ENCODE data around the gene SMARCB1.
A peak's percentile ranks its signal among the peaks of the same experiment; 100 is the strongest.

SMARCB1 gene

GRCh38 chr22:23836281-23836680 lies 49.5 kb downstream of the SMARCB1 start:
- Histone ChIP-seq H3K4me3 (ENCODE audit: low read depth, low read length, poor library complexity, severe bottlenecking) (no peak overlapping the region), H3K9me2 (ENCODE audit: low read depth, low read length) (no peaks in the 10 kb centered on the region), H3K27ac (ENCODE audit: low read depth, low read length, poor library complexity, severe bottlenecking) (peak overlapping the region; percentile 97), H3K9me3 (ENCODE audit: low read length) (no peaks in the 10 kb centered on the region), H2AFZ (ENCODE audit: low read length) (no peak overlapping the region), H4K20me1 (ENCODE audit: insufficient read depth, low read length) (no peaks in the 10 kb centered on the region), H3K4me1 (ENCODE audit: insufficient read depth, low read length, severe bottlenecking) (peaks cover 42% of the 10 kb centered on the region), H3K9ac (ENCODE audit: low read length) (no peak overlapping the region; the same call in 1 of the 2 replicates), H3K4me2 (ENCODE audit: low read length) (peak overlapping the region; percentile 76; the same call in 1 of the 2 replicates), H3K36me3 (ENCODE audit: insufficient read depth, low read length) (peaks cover 62% of the 10 kb centered on the region), H3F3A (ENCODE audit: insufficient read depth, low read length) (no peaks in the 10 kb centered on the region), H3K27me3 (ENCODE audit: insufficient read depth, low read length) (no peaks in the 10 kb centered on the region), H3K79me2 (ENCODE audit: insufficient read depth, low read length) (no peaks in the 10 kb centered on the region)
- no peak for TF ChIP-seq EZH2 (IDR thresholded peaks at IDR 0.05; ENCODE audit: borderline replicate concordance, low read length)
- TF ChIP-seq, protein P1, sequence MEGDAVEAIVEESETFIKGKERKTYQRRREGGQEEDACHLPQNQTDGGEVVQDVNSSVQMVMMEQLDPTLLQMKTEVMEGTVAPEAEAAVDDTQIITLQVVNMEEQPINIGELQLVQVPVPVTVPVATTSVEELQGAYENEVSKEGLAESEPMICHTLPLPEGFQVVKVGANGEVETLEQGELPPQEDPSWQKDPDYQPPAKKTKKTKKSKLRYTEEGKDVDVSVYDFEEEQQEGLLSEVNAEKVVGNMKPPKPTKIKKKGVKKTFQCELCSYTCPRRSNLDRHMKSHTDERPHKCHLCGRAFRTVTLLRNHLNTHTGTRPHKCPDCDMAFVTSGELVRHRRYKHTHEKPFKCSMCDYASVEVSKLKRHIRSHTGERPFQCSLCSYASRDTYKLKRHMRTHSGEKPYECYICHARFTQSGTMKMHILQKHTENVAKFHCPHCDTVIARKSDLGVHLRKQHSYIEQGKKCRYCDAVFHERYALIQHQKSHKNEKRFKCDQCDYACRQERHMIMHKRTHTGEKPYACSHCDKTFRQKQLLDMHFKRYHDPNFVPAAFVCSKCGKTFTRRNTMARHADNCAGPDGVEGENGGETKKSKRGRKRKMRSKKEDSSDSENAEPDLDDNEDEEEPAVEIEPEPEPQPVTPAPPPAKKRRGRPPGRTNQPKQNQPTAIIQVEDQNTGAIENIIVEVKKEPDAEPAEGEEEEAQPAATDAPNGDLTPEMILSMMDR (IDR thresholded peaks at IDR 0.05; ENCODE audit: low read length): no peak

DNA sequence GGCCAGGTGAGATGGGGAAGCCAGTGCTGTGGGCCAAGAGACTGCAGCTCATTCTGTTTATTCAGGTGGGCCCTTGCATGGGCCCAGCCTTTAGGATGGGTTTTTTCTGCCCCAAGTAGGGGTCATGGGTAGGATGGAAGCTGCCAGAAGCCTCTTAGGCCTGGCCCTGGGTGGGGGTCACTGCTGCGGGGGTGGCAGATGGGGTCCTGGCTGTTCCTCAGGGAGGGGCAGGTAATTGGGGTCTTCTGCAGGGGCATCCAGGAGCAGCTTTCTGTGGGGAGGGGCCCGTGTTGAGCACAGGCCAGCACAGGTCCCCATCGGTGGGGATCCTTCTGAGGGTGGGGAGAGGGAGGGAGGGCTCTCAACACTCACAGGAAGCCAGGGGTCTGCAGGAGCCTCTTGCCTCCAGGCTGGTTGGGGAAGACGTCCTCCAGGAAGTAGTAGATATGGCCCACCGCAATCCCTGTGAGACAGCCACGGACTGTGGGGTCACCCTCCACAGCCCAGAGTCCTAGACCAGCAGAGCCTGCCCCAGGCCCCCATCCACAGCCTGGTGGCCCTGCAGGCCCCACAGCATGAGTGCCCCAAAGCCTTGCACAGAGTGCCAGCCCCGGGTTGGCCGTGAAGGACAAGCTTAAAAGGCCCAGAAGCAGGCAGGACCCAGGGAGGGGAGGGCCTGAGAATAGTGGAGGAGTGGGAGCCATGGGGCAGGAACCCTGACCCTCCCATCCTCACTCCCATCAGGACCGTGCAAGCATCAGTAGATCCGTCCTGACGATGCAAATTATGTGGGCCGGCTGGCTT lies 50.1 kb downstream of the SMARCB1 start:
- H3K4me2 ChIP-seq (ENCODE audit: low read length): peak overlapping the region; percentile 76
- H3K9me2 ChIP-seq (ENCODE audit: low read depth, low read length): no peaks in the 10 kb centered on the region
- peak overlapping the region; percentile 97 for H3K27ac ChIP-seq (ENCODE audit: low read depth, low read length, poor library complexity, severe bottlenecking)
- no peaks in the 10 kb centered on the region for H3K9me3 ChIP-seq (ENCODE audit: low read length)
- peaks cover 56% of the 10 kb centered on the region for H3K36me3 ChIP-seq (ENCODE audit: insufficient read depth, low read length)
- H4K20me1 ChIP-seq (ENCODE audit: insufficient read depth, low read length): no peaks in the 10 kb centered on the region
- H3K4me1 ChIP-seq (ENCODE audit: insufficient read depth, low read length, severe bottlenecking): peaks cover 42% of the 10 kb centered on the region
- H3K4me3 ChIP-seq (ENCODE audit: low read depth, low read length, poor library complexity, severe bottlenecking): peak overlapping the region; percentile 55
- no peaks in the 10 kb centered on the region for H3K27me3 ChIP-seq (ENCODE audit: insufficient read depth, low read length)
- H3K79me2 ChIP-seq (ENCODE audit: insufficient read depth, low read length): no peaks in the 10 kb centered on the region
- peak overlapping the region; percentile 62; the same call in 1 of the 2 replicates for H3K9ac ChIP-seq (ENCODE audit: low read length)
- no peaks in the 10 kb centered on the region for H3F3A ChIP-seq (ENCODE audit: insufficient read depth, low read length)
- TF ChIP-seq EZH2 (IDR thresholded peaks at IDR 0.05; ENCODE audit: borderline replicate concordance, low read length): no peak
- TF ChIP-seq, protein P1 (IDR thresholded peaks at IDR 0.05; ENCODE audit: low read length): no peak
- H2AFZ ChIP-seq (ENCODE audit: low read length): no peak overlapping the region

DNA sequence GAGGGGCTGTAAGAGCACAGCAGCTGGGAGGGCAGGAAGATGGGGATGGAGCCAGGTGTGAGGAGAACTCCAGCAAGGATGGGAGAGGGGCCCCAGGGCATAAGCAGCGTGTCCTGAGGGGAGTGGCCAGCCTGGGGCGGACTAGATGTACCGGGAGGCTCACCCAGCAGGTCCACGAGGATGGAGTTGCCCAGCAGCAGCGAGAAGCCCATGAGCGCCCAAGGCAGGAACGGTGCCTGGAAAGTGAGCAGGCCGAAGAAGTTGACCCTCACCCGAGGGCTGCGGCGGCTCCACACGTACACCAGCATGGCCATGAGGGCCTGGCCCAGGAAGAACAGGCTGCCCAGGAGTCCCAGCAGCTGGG lies 50.7 kb downstream of the SMARCB1 start:
- H3K36me3 ChIP-seq (ENCODE audit: insufficient read depth, low read length): peaks cover 50% of the 10 kb centered on the region

More for the DNA sequence above, 50.7 kb downstream of the SMARCB1 start:
- H3K9me3 ChIP-seq (ENCODE audit: low read length): no peaks in the 10 kb centered on the region
- H2AFZ ChIP-seq (ENCODE audit: low read length): no peak overlapping the region
- H3K4me1 ChIP-seq (ENCODE audit: insufficient read depth, low read length, severe bottlenecking): peaks cover 42% of the 10 kb centered on the region
- no peaks in the 10 kb centered on the region for H4K20me1 ChIP-seq (ENCODE audit: insufficient read depth, low read length)
- no peaks in the 10 kb centered on the region for H3F3A ChIP-seq (ENCODE audit: insufficient read depth, low read length)
- no peaks in the 10 kb centered on the region for H3K79me2 ChIP-seq (ENCODE audit: insufficient read depth, low read length)
- H3K4me3 ChIP-seq (ENCODE audit: low read depth, low read length, poor library complexity, severe bottlenecking): peak overlapping the region; percentile 55
- H3K9ac ChIP-seq (ENCODE audit: low read length): peak overlapping the region; percentile 62; the same call in 1 of the 2 replicates
- no peaks in the 10 kb centered on the region for H3K9me2 ChIP-seq (ENCODE audit: low read depth, low read length)
- H3K27ac ChIP-seq (ENCODE audit: low read depth, low read length, poor library complexity, severe bottlenecking): peak overlapping the region; percentile 97
- TF ChIP-seq, protein P1 (IDR thresholded peaks at IDR 0.05; ENCODE audit: low read length): no peak
- TF ChIP-seq EZH2 (IDR thresholded peaks at IDR 0.05; ENCODE audit: borderline replicate concordance, low read length): no peak
- H3K27me3 ChIP-seq (ENCODE audit: insufficient read depth, low read length): no peaks in the 10 kb centered on the region
- peak overlapping the region; percentile 76 for H3K4me2 ChIP-seq (ENCODE audit: low read length)

Measured in OCI-LY1 (cell line).